DMS 273 (cell line): ENCODE data around the gene SPRN.
"Not testable (repeated sequence)": the region's sequence is repeated elsewhere in the genome, so short reads cannot be mapped to it uniquely, and the experiment has no call there.

ENCODE experiments used
- DNase-seq: peaks from one replicate; lab custom pipeline; 2025; ENCODE audit not compliant: unreplicated experiment; lab: John Stamatoyannopoulos, UW

SPRN gene

DNA sequence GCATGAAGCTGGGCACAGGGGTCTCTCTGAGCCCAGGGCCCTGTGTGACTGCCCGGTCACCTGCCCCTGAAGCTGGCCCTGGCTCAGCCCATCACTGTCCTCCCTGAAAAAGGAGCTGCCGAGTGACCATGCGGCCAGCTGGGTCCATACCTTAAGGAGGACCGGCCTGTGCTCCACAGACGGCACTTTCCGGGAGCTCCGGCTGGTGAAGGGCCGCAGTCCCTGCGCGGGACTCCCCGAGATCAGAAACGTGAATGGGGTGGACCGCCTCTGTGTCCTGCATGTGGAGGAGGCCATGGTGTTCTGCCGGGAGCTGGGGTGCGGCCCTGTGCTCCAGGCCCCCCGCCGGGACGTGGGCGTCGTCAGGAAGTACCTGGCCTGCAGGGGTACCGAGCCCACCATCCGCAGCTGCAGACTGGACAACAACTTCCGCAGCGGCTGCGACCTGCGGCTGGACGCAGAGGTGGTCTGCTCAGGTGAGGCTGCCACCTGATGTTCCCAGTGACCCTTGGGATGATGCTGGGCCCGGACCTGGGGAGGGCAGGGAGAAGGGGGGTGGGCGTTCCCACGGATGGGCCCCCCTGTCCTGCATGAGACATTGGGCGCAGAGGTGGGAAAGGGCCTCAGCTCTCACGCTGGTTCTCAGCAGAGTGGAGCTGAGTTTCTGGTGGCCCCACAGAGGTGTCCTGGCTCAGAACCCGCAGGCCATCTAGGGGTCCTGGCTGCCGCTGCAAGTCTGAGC, 32.8 kb upstream of the SPRN start:
- no peak for DNase-seq

GRCh38 chr10:133456041-133456951, 31.9 kb upstream of the SPRN start:
- no peak for DNase-seq

DNA sequence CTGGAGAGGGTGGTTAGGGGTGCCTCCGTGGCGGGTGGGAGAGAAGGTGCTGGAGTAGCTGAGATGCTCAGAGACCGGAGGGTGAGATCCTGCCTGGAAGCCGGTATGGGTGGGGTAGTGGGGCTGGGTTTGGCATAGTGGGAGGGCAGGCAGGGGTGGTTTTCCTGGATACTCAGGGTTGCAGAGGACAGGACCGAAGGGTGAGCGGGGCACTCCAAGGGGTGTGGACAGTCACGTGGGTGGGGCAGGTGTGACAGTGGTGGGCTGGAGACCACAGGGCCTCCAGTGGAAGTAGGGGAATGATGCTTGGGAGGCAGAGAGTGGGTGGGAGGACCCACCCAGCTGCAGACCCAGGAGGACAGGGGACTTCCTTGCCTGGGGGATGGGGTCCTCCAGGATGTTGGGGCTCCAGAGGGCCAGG, 31.2 kb upstream of the SPRN start:
- DNase-seq = no peak

DNA sequence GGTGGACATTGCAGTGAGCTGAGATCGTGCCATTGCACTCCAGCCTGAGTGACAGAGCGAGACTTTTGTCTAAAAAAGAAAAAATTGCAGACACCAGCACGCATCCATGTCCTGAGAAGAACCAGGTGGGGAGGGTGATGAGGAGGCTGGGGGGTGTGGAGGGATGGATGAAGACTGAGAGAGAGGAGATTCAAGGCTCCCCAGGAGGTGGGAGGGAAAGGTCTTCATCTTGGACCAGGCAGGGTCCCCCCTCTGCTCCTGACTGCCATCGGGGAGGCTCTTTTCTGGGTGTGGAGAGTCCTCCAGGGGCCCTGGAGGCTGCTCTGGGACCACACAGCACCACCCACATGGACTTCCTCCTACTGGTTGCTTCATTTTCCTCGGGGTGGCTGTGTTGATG, 30.8 kb upstream of the SPRN start:
- no peak for DNase-seq

- DNase-seq = no peak
Observed at GRCh38 chr10:133454204-133454893, 29.9 kb upstream of the SPRN start.

DNA sequence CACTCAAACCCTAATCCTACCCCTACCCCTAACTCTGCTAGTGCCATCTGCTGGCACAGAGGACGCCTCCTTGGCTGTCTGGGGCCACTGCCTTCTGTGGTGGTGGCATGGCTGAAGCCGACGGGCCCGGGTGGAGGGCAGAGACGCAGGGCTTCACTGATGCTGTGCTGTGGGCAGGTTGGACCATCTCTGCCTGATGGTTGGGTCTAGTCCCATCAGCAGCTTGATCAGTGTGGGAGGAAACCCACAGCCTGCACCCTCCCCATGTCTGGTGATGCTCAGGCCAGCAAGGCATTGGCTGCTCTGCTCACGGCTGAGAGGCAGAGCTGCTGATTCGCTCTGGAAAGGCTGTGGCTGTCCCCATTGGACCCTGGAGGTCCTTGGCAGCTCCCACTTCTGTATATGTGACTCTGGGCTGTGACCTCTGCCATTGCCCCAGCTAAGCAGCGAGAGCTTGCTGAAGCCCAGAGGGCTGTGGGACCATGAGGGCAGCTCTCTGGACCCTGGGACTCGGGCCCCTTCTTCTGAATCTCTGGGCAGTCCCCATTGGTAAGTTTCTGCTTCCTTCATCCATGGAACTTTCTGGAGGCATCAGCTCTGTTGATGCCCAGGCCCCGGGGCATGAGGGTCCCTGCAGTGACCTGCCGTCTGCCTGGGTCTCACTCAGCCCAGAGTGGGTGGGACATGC, 29.2 kb upstream of the SPRN start, which contains the start of gene SCART1:
Gene SCART1 (plus strand): TSS at position 430 of the 688 bp plus-strand sequence. CDS start 53 bp downstream, at position 483.
- DNase-seq = no peak

DNA sequence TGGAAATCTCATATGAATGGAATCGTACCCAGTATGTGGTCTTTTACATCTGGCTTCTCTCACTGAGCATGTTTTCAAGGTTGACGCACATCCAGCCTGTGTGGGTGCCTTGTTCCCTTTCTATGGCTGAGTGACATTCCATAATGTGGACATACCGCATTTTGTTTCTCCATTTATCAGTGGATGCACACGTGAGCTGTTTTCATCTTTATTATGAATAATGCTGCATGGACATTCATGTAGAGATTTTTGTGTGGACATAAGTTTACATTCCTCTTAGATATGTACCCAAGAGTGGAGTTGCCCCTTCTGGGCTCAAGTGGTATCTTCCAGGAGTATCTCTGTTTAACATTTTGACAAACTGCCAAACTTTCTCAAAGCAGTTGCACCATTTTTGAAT, 28.0 kb upstream of the SPRN start:
- DNase-seq = no peak

- DNase-seq = no peak
Observed at GRCh38 chr10:133451346-133451745, 26.9 kb upstream of the SPRN start.

GRCh38 chr10:133448120-133448519, 23.7 kb upstream of the SPRN start:
- no peak for DNase-seq

DNA sequence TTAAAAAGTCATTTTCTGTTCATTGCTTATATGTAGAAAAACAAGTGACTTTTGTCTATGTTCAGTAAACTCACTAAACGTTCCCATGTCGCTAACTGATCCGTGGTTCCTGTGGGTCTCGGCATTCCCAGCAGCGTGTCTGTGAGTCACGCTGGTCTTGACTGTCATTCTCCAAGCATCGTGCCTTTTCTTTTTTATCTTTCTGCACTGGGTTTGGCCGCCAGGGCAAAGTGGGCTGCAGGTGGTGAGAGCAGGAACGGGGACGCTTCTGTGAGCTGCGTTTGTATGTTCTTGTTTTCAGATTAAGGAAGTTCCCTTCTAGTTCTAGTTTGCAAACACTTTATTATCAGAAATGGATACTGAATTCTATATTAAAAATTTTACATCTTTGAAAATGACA, 22.6 kb upstream of the SPRN start:
- no peak for DNase-seq

- no peak for DNase-seq
Observed at GRCh38 chr10:133445751-133446708, 21.6 kb upstream of the SPRN start.

GRCh38 chr10:133445268-133445732, 20.9 kb upstream of the SPRN start:
- no peak for DNase-seq

DNA sequence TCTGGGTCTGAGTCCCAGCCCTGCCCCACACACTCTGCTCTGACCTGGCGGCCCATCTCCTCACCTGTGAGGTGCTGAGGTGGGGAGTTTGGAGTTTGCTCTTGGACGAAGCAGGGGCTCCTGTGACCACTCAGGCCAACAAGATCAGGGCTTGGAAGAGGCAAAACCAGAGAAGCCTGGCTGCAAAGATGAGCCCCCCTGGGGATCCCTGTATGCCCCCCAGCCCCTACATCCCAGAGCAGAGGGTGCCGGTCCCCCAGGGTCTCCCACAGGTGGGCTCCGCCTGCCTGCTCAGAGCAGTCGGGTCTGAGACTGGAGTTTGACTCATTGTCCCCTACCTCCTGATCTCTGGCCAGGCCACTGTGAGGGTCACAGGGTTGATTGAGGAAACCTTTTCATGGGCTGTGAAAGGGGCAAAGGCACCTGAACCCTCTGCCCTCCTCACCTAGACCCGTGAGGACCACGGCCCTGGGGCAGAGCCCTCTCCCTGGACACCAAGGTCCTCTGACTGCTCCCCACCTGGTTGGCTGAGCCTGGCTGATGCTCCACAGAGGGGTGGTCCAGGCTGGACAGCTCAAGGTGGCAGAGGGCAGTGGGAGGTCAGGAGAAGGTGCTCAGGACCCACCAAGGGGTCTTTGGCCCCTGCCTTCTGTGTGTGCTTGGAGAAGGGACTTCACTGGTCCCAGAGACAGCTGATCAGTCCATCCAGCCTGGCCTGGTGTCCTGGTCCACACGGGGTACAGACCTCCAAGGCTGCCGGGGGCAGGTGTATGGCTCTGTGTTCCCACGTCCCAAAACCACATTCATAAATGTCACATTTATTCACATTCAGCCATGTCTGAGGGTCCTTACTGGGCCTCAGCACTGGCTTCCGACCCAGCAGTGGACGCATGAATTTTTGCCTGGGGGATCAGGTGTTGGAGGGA, 20.2 kb upstream of the SPRN start:
- no peak for DNase-seq

DNA sequence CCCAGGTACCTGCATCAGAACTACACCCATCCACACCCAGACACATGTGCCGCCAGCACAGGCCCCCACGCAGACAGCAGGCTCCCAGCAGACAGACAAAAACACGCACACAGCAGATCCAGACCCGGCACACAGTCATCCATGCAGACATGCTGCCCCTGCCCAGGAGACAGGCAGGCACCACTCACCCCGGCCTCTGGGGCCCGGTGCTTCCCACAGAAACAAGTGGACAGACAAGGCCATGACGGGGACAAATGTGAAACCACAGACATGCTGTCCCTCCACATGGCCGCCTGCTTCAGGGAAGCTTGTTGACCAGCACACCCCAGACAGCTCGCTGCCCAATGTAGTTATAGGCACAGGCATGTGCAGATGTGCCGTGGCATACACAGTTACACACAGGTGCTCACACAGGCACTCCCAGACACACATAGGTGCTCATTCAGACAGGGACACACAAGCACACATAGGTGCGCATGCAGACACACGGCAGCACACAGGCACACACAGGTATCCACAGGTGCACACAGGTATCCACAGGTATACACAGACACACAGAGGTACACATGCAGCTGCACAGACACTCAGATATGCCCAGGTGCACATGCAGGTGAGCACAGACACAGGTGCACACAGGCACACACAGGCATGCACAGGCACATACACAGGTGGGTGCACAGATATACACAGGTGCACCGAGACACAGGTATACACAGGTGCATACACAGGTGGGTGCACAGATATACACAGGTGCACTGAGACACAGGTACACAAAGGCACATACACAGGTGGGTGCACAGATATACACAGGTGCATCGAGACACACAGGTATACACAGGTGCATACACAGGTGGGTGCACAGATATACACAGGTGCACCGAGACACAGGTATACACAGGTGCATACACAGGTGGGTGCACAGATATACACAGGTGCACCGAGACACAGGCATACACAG, 18.8 kb upstream of the SPRN start:
- DNase-seq = no peak

GRCh38 chr10:133442191-133442966, 18.0 kb upstream of the SPRN start:
- no peak for DNase-seq

- no peak for DNase-seq
Observed at GRCh38 chr10:133441780-133442179, 17.4 kb upstream of the SPRN start.

- DNase-seq = not testable (repeated sequence)
Observed at GRCh38 chr10:133441356-133441755, 16.9 kb upstream of the SPRN start.
